Brain microvascular endothelial cell (primary cell): ENCODE measurements around the gene LRRC45.

Source experiments
- DNase-seq: peaks from one replicate; pipeline ENCODE4 v3.0.0-alpha.2; 2020
- H3K27ac ChIP-seq: fragments of 250-450 bp; sonication (Bioruptor Pico); 2 replicates; pipeline ENCODE4 v1.5.1; 2020; ENCODE audit warnings: mild to moderate bottlenecking, moderate library complexity
- H3K27me3 ChIP-seq: fragments of 250-450 bp; sonication (Bioruptor Pico); replicated peaks from 2 replicates; pipeline ENCODE4 v1.5.1; 2020; ENCODE audit warnings: mild to moderate bottlenecking
- H3K36me3 ChIP-seq: fragments of 250-450 bp; sonication (Bioruptor Pico); replicated peaks from 2 replicates; pipeline ENCODE4 v1.5.1; 2020; ENCODE audit warnings: mild to moderate bottlenecking
- H3K4me3 ChIP-seq: 2 replicates; pipeline ENCODE4 v1.5.1; 2011; ENCODE audit warnings: low read depth, mild to moderate bottlenecking, control low read depth, low read length, moderate library complexity
- CTCF ChIP-seq: IDR thresholded peaks from 2 replicates; pipeline ENCODE4 v1.5.1; 2011; ENCODE audit warnings: low read depth, mild to moderate bottlenecking, moderate library complexity, low read length, control low read depth, inconsistent platforms; ENCODE audit errors: missing control alignments
- in situ Hi-C: cut with HindIII; loops from 2 replicates; pipeline ENCODE4 v1.10.0; 2017; ENCODE audit warnings: low sequenced_read_pairs, low pct_ligation_motif_present

LRRC45 gene

GRCh38 chr17:82053556-82054263 lies 30.6 kb downstream of the LRRC45 start:
- Histone ChIP-seq H3K27ac (no peak overlapping the region), H3K36me3 (peaks cover 47% of the 10 kb centered on the region), H3K4me3 (no peak overlapping the region), H3K27me3 (no peaks in the 10 kb centered on the region)
- in situ Hi-C loops: no loop called here
- no peak for TF ChIP-seq CTCF
- DNase-seq: no peak

- TF ChIP-seq CTCF: no peak
- Histone ChIP-seq H3K27me3 (no peaks in the 10 kb centered on the region), H3K4me3 (no peak overlapping the region), H3K36me3 (peaks cover 47% of the 10 kb centered on the region), H3K27ac (no peak overlapping the region)
- in situ Hi-C loops: no loop called here
- no peak for DNase-seq
Measured at GRCh38 chr17:82054351-82055022, 31.4 kb downstream of the LRRC45 start.

GRCh38 chr17:82055023-82055964 lies 32.2 kb downstream of the LRRC45 start:
- no peak for TF ChIP-seq CTCF
- DNase-seq: no peak
- in situ Hi-C loops: no loop called here
- peaks cover 53% of the 10 kb centered on the region for H3K36me3 ChIP-seq
- no peak overlapping the region for H3K27ac ChIP-seq
- H3K4me3 ChIP-seq: no peak overlapping the region
- H3K27me3 ChIP-seq: no peaks in the 10 kb centered on the region

GRCh38 chr17:82055965-82056728 lies 33.0 kb downstream of the LRRC45 start:
- TF ChIP-seq CTCF: no peak
- Histone ChIP-seq H3K4me3 (no peak overlapping the region), H3K27me3 (no peaks in the 10 kb centered on the region), H3K36me3 (peaks cover 59% of the 10 kb centered on the region), H3K27ac (no peak overlapping the region)
- DNase-seq: no peak
- in situ Hi-C loops: no loop called here
